NCI-H748 treated with DMSO at 0.1 percent for 48 hours (cell line): ENCODE data around the gene DEXI.
"Not testable (repeated sequence)": the region's sequence is repeated elsewhere in the genome, so short reads cannot be mapped to it uniquely, and the experiment has no call there.

Experiments
- DNase-seq: peaks from one replicate; lab custom pipeline; 2025; lab: John Stamatoyannopoulos, UW

Gene DEXI

GRCh38 chr16:10941127-10941933 lies 938 bp downstream of the DEXI start:
- no peak for DNase-seq

GRCh38 chr16:10940501-10941079 lies 1.7 kb downstream of the DEXI start:
- DNase-seq, result no peak

GRCh38 chr16:10939649-10940234 lies 2.5 kb downstream of the DEXI start:
- DNase-seq, result no peak

GRCh38 chr16:10938796-10939648 lies 3.2 kb downstream of the DEXI start:
- DNase-seq, result no peak

- no peak for DNase-seq
These were observed 3.9 kb downstream of the DEXI start for GRCh38 chr16:10938321-10938720.

GRCh38 chr16:10937068-10937859 lies 5.0 kb downstream of the DEXI start:
- no peak for DNase-seq

GRCh38 chr16:10936272-10936984 lies 5.8 kb downstream of the DEXI start:
- no peak for DNase-seq

- no peak for DNase-seq
These were observed 6.9 kb downstream of the DEXI start for GRCh38 chr16:10935226-10935915.

- DNase-seq, result no peak
These were observed 7.8 kb downstream of the DEXI start for GRCh38 chr16:10934325-10935107.

- DNase-seq, result no peak
These were observed 8.4 kb downstream of the DEXI start for GRCh38 chr16:10933865-10934264.

- DNase-seq, result no peak
These were observed 9.1 kb downstream of the DEXI start for GRCh38 chr16:10932959-10933710.

- no peak for DNase-seq
These were observed 10.2 kb downstream of the DEXI start for GRCh38 chr16:10931977-10932632.

- DNase-seq, result no peak
These were observed 11.1 kb downstream of the DEXI start for GRCh38 chr16:10931134-10931533.

GRCh38 chr16:10930755-10931093 lies 11.5 kb downstream of the DEXI start:
- DNase-seq, result no peak

- DNase-seq, result no peak
These were observed 12.2 kb downstream of the DEXI start for GRCh38 chr16:10929853-10930754.

- DNase-seq, result not testable (repeated sequence)
These were observed 13.2 kb downstream of the DEXI start for GRCh38 chr16:10929097-10929496.

GRCh38 chr16:10927497-10928112 lies 14.7 kb downstream of the DEXI start:
- DNase-seq, result no peak
